Activated CD8-positive, alpha-beta memory T cell treated with anti-CD3 and anti-CD28 coated beads, Interleukin-2, amount 50 U/mL, for 4 hours (primary cell): ENCODE measurements around the gene MYH11.

Experiments used
- DNase-seq: peaks from one replicate; pipeline ENCODE4 v3.0.0-alpha.2; 2020

MYH11 gene

DNA sequence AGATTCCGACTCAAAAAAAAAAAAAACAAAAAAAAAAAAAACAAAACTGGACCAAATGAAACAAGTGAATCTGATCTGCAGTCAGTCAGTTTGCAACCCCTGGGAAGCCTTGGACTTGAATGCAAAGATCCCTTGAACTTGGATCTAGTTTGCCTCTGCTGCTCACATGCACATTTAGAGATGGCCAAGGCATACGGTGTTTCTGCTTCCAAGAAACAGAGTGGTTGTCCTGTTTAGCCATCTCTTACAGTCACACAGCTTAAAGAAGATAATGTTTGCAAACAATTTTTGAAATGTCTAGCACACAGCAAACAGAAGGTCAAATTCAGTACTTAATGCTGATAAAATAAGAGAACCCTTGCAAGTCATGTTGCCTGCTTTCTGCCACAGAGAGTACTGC, 202.2 kb downstream of the MYH11 start:
- no peak for DNase-seq

DNA sequence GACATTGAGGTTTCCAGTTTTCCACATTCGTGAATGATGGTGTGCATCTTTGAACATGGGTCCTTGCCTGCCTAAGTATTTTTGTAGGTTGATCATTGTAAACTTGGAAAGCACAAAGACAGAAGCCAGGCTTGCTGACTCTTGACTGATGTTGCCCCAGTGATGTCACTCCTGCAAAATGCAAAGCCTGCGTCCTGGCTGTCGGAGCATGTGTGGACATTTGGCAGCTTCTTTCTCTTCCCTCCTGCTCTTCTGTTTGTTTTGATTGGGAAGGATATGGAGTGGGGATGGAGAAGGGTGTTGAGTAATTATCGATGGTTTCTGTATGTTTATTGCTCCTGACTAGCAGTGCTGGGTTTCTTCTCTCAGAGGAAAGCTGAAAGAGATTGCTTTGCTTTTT, 203.6 kb downstream of the MYH11 start:
- no peak for DNase-seq
